HG02938 (cell line): Measurements from ENCODE around the gene YIPF7.

Experiments
- ATAC-seq: cut with Tn5 transposase; IDR thresholded peaks from one replicate; pipeline ENCODE4 v1.9.1; 2021; ENCODE audit warnings: mild to moderate bottlenecking, moderate library complexity; ENCODE audit not compliant: unreplicated experiment

Gene YIPF7

GRCh38 chr4:44651425-44651824 lies at the start of gene YIPF7:
Gene YIPF7 (minus strand): TSS chr4:44651625. CDS start chr4:44650100, 1,525 bp downstream.
- no peak for ATAC-seq

GRCh38 chr4:44701037-44701436 lies 49.6 kb upstream of the YIPF7 start:
- no peak for ATAC-seq

- ATAC-seq, result no peak
Observed at GRCh38 chr4:44700427-44700826, 49.0 kb upstream of the YIPF7 start.

DNA sequence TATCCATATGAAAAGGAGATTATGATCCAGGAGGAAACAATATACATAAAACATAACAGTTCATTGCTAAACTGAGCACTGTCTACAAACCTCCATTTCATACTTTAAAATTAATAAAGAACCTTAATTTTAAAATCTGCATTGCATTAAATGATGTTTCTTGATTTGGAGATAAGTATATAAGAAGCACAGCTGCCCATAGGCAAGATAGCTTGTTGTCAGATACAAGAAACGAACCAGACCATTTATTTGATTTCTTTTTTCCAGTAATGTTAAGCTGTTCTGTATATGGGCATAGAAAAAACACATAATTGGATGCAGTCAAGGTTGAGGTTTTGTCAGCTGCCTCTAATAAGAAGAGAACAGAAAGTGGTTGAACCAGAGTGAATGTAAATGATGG lies 33.2 kb upstream of the YIPF7 start:
- no peak for ATAC-seq

DNA sequence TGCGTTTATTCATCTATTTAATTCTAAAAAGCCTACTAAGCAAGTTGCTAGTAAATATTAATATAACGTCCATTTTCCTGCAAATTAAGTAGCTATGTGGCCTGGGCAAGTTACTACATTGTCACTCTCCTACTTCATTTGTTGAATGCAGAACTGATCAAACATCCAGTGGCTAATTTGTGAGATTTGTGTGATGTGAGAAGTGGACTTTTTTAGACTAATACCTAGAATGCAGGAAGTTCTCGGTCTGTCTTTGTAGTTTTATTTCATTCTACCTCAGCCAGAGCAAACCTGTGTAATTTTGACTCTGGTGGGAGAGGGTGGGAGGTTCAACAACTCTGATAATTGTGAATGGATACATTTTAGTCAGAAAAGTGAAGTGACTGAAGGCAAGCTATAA lies 27.6 kb upstream of the YIPF7 start:
- peak; percentile 14 for ATAC-seq

- peak; percentile 94 for ATAC-seq
Observed at GRCh38 chr4:44678094-44679041, 26.9 kb upstream of the YIPF7 start, which contains the start of gene GUF1. Gene GUF1 (plus strand): TSS chr4:44678420. CDS start chr4:44678623, 203 bp downstream.

DNA sequence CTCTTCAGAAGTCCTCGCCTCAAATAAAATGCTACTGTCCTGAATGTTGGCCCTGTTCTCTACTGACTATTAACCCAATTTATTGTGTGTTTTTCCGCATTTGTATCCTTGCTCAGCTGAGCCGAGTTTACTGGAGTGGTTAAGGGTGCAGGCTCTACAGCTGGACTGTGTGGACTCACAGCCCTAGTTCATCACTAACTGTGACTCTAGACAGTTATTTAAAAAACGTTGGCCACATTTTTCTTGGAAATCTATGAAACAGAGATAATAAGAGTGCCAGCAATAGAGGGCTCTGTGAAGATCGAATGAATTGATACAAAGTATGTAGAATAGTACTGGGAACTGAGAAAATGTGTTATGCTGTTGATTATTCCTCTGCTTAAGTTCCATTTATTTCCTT lies 23.9 kb upstream of the YIPF7 start:
- no peak for ATAC-seq

- ATAC-seq, result no peak
Observed at GRCh38 chr4:44674471-44674870, 23.0 kb upstream of the YIPF7 start.

DNA sequence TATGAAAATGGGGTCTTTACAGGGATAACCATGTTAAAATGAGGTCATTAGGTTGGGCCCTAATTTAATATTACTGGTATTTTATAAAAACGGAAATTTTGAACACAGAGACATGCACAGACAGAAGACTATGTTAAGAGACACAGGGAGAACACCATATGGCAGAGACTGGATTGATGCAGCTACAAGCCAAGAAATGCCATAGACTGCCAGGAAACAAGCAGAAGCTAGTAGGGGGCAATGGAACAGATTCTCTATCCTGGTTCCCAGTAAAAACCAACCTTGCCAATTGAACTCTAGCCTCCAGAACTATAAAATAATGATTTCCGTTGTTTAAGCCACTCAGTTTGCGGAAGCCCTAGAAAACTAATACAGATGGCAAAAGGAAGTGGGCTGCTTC lies 20.2 kb upstream of the YIPF7 start:
- no peak for ATAC-seq

DNA sequence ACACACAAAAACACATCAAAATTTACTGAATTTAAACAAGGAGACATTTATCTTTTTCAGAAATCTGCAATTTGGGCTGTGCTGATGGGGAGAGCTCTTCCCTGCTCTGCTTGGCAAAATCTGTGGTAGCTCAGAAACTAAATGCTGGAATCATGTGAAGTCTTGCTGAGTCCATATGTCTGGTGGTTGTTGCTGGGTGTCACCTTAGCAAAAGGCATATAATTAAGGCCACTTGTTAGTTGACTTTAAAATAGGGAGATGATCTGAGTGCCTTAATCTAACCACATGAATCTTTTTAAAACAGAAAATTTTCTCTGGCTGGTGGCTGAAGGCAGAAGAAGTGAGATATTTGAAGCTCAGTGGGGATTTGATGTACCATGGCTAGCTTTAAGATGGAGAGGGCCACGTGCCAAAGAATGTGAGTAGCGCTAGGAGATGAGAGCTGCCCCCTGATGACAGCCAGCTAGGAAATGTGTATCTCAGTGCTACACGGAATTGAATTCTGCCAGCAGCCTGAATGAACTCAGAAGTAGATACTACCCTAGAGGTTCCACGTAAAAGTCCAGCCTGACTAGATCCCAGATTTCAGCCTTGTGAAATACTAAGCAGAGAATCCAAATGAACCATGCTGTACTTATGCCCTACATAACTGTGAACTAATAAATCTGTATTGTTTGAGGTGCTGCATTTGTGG lies 19.2 kb upstream of the YIPF7 start:
- ATAC-seq, result no peak

- no peak for ATAC-seq
Observed at GRCh38 chr4:44668526-44668925, 17.1 kb upstream of the YIPF7 start.

DNA sequence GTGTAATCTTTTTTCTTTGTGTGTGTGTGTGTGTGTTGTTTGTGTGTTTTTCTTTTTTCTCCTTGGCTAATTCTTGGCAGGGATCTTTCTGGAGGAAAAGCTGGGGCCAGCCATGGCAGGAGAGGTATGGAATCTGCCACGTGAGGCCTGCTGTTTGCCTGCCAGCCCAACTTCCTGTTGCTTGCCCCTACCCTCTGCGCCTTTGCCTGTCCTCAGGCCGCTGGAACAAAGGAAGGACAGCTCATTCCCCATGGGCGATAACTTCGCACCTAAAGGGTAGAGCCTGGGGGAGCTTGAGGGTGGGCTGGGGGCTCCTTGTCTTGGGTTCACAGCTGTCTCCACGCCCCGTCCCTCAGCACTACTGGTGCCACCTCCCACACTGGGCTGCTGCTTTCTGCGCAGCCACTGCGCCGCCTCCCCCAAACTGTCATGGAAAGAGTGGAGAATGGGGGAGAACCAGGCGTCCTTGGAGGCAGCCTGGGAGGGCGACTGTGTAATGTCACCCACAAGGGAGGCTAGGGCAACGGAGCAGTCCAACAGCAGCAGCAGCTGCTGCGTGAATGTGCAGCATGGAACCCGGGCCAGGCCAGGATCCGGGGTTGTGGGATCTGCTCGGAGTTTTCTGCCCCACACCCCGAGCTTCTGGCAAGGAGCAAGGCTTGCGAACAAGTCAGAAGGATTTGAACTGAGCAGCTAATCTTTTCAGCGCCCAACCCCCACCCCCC lies 12.3 kb upstream of the YIPF7 start:
- ATAC-seq, result no peak

- ATAC-seq, result no peak
Observed at GRCh38 chr4:44662623-44663005, 11.2 kb upstream of the YIPF7 start.

GRCh38 chr4:44661940-44662622 lies 10.7 kb upstream of the YIPF7 start:
- no peak for ATAC-seq

DNA sequence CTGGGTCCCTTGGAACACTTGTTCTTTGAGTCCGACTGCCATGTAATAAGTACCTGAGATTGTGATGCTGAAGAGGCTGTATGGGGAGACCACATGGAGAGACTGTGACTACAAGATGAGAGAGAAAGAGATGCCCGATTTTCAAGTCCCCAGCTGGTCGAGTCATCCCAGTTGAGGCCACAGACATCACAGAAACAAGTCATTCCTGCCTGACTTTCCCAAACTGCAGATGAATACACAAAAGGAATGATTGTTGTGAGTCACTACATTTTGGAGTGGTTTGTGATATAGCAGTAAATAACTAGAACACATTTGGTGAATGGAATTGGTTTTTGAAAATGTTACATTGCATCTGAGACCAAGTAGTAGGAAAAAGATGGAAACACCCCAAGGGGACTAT lies 9.0 kb upstream of the YIPF7 start:
- no peak for ATAC-seq

- no peak for ATAC-seq
Observed at GRCh38 chr4:44652002-44652401, 577 bp upstream of the YIPF7 start.

- no peak for ATAC-seq
Observed at GRCh38 chr4:44646151-44646550, 5.3 kb downstream of the YIPF7 start.

DNA sequence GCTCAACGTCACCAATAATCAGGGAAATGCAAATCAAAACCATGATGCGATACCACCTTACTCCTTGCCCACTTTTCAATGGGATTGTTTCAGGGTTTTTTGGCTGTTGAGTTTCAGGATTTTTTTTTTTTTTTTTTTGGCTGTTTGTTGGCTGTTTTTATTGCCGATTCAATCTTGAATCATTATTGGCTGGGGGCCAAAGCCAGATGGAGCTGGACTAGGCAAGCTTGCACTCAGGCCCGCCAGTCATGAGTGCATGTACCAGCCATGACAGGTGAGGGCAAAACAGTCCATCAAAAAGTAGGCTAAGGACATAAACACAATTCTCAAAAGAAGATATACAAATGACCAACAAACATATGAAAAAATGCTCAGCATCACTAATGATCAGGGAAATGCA lies 13.3 kb downstream of the YIPF7 start:
- no peak for ATAC-seq

- no peak for ATAC-seq
Observed at GRCh38 chr4:44632733-44633132, 18.7 kb downstream of the YIPF7 start.

DNA sequence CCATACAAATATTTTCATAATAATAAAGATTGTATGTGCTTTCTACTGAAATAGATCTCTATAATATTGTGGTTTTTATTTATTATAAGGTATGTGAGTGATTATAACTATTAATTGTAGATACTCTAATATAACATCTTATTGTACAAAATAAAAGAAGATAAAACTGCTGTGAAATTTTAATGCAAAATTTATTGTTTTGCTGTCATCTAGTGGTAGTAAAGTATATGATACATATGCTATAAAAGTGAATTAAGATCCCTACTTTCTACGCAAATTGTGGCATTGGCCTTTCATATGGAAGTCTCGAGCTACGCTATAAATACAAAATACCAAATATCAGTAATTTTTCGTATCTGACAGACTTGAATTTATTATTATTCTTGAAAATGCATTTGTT lies 19.3 kb downstream of the YIPF7 start:
- ATAC-seq, result no peak
